Smooth muscle cell of the brain vasculature (primary cell): ENCODE measurements around the gene VEGFD.

Source experiments
- DNase-seq: peaks from one replicate; pipeline ENCODE4 v3.0.0-alpha.2; 2012; ENCODE audit warnings: low read depth, low spot score

The VEGFD gene

DNA sequence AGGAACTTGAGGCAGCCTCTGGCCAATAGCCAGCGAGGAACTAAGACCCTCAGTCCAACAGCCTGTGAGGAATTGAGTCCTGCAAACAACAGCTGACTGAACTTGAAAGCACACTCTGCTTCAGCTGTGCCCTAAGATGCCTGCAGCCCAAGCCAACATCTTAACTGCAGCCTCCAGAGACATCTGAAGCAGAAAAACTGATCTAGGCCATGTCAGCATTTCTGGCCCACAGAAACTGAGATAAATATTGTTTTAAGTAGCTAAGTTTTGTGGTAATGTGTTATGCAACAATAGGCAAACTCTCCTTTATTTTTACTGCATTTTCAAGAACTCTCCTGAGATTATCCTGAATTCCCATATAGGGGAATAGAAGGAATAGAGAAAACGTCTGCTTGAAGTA is 24.5 kb downstream of the VEGFD start:
- DNase-seq: no peak

DNA sequence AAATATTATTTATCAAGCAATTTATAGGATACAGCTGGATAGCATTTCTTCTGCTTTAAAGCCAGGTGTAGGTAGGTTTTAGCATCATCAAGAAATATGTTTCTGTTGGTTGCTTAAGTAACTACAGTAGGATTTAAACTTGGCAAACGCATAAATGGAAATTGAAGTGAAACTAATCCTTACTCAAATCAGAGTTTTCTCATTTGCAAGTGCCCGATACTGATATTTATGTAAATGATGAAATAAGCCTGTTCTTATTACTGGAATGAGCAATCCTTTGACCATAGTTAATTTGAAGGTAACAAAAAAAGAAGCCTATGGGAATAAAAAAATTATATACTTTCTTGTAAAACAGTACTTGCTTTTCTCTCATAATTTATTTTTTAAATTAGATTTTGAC is 25.7 kb downstream of the VEGFD start:
- DNase-seq: no peak

DNA sequence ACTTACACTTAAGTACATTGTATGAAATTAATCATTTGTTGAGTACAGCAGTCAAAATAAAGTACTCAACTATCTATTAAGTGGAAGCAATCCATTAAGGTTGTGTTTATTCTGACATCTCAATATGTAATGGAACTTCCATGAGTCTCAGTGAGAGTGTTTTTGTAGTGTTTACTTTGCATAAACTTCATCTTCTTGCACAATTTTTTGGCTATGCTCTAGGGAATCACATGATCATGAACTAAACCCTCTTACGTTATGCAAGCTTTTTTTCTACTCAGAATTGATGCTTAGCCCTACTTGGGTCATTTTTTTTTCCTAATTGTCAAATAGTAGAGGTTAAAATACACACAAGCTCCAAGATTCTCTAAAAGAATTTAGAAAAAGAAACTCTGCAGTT is 27.8 kb downstream of the VEGFD start:
- DNase-seq: no peak

DNA sequence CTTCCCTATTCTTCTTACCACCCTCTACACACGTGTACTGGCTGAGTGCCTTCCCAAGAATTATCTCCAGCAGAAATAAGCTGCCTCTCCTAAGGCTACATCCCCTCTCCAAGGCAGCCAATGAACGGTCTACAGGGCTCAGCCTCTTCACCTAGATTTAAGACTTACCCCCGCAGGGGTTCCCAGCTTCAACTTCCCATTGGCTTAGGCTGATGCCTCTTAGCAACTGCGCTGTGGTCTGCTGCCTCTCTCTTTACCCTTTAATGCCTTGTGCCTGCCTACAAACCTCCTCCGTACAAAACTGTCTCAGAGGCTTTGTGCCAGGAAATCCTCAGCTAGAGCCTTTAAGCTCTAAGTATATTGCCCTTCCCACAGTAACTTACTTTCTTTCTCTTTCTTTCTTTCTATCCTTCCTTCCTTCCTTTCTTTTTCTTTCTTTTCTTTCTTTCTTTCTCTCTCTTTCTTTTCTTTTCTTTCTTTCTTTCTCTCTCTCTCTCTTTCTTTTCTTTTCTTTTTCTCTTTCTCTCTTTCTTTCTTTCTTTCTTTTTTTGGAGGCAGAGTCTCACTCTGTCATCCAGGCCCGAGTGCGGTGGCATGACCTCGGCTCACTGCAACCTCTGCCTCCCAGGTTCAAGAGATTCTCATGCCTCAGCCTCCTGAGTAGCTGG is 33.8 kb downstream of the VEGFD start:
- no peak for DNase-seq

DNA sequence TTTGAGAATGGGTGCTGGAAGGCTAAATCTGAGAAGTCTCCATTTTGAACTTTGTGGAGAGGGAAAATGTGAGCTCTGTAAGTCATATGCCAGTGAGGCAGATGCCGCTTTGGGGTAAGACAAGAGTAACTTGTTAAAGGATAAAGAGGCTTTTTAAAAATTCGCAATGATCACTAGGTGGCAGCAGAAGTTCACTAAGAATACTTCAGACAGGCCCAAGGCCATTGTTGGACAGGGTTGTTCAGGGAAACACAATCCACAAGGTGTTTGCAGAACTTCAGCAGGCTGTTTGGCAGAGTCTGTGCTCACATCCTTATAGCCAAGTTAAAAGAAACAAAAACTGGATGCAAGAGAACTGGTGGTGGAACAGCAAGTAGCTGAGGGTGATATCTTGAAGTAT is 35.2 kb downstream of the VEGFD start:
- peak; percentile 21 for DNase-seq

DNA sequence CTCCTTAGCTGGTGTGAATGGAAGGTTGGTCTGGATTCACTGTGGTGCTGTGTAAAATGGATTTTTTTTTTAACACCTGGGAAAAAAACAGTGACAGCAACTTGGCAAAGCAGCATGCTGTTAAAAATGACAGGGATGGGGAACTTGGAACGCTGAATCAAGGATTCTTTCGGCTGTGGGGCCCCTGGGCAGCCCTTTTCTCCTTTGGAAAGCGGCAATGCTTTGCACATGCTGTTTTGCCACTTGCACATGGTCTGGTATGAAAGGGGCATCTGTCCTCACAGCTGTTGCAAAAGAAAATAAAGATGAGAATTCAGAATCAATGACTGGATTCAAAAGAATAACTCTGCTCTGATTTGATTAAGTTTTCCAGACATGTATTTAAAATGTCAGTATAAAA is 38.2 kb downstream of the VEGFD start:
- no peak for DNase-seq

DNA sequence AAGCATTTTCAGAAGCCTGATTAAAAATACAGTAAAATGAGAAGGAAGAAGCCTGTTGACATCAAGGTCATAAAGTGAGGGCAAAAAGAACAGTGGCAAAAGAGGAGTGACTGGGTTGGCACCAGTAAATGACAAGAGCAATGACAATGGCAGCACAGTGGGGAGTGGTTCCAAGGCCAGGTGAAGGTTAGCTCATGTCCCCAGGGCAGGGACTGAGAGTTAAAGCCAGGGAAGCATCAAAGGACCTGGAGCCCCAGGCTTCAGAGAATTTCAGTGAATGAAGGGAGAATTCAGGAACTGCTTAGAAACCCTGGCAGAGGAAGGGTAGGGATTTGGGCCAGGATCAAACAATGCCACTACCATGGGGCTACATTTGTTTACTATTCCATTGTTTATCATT is 40.1 kb downstream of the VEGFD start:
- no peak for DNase-seq

DNA sequence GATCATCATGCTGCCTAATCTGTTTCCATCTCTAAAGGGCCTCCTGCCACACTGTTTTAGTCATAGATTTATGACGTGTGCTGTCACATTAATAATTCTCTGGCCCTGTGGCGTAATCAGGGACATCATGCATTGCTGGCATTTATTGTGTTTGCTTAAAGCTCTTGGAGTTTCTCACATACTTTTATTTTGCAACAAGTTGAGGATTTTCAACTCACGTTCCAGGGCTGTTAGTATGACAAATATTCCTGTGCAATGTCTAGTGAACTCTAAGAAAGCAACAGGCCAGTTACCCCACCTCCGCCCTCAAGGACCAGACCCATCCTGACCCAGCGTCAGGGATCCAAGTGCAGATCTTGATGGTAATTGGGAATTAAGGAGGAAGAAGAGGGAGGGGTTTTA is 41.1 kb downstream of the VEGFD start:
- no peak for DNase-seq

DNA sequence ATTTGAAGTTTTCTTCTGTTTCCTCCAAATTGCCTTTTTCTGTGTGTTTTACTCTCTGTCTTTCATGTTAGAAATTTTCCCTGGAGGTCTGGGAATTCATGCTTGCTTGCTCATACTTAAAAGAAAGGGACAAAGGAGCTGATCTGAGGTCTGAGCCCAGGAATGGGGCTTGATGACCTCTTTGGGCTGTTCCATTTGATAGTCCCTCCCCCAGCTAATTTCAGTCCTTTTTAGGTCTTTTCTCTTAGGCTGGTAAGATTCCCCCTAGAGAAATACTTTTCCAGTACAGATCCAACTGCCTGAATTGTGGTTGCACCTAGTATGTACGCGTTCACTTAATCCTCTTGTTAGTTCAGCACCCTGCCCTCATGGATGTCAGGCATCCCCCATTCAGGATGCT is 43.3 kb downstream of the VEGFD start:
- DNase-seq: no peak

DNA sequence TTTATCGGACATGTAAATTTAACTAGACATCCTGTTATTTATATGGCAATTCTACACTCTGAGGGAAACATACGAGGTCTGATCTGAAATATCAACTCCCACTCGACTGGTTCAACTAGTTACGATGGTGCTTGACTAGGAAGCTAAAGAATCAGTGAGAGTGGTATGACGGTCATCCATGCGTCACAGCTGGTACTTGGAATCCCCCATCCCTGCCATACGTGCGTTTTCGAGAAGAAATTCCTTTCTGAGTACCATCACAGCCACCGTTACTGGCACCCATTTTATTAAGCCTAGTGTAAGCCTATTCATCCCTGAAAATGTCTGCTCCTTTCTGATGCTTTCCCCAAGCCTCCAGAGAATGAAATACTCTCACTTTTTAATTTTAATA is 48.2 kb downstream of the VEGFD start:
- no peak for DNase-seq

DNA sequence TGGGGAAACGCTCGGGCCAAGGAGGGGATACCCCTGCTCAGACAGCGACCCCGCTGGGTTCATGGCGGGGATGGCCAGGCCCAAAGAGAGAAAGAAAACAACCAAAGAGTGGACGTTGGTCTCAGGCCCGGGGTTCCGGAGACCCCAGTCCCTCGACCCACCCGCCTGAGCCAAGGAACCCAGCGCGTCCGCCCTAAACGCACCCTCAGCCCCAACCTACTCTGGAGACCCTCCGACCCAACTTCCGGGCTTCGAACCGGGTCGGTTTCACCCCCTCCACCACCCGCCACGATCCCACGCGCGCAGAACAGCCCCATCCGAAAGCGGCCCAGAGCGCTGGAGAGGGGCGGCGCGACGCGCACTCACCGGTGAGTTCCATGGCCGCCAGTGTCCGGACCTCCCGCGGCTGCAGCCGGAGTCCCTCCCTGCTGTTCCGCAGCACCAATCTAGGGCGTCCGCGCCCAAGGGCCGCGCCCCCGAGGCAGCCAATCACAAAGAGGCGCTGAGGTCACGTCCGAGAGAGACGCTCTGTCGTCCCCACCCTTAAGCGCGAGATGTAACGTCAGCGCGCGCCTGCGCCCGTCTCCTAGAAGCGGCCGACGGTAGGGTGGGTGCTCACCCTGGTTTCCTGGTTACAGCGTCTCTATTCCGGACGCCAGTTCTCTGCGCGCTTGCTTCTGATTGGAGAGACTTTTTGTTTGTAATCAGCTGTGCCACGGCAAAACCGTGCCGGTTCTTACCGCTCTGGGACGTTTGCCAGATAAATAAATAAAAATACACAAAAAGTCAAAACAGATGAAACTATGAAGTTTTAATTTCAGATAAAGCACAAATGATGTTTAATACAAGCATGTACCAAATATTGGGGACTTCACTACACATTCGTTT is 48.8 kb downstream of the VEGFD start, which contains the start of gene PIGA:
Gene PIGA, minus strand, starts transcription at position 389 of the 888 bp plus-strand sequence. CDS start 3,593 bp downstream, outside the sequence.
- DNase-seq: peak; percentile 86

DNA sequence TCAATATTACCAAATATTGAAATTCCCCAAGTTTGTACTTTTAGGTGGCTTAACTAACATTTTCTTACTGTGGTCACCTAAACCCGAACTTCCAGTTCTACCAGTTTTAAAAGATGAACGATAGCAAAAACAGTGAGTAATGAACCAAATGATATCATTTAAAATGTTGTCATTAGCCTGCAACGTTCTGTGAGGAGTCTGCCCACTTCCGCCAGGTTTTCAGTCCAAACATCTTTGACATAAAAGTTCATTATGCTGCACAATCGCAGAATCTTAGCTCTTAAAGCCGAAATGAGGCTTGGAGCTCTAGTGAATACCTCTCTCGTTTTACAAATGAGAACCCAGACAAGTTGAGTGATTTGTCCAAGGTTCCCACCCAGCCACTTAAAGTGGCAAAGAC is 49.7 kb downstream of the VEGFD start:
- no peak for DNase-seq

DNA sequence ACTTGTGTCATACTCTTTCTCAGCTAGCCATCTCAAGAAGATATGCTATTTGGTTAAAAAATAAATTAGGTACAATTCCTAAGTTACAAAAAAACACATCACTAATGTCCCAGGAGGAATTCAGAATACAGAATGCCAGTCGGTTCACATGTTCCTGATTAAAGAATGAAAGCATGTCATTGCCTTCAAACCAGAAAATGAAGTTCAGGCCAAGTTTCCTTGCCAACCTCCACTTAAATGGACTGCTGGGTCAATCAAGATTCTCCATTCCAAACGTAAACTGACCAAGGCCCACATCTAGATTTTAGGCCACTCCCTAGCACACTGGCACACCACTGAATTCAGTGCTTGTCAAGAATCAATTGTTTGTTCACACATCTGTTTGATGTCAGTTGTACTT is 55.4 kb downstream of the VEGFD start:
- DNase-seq: no peak

DNA sequence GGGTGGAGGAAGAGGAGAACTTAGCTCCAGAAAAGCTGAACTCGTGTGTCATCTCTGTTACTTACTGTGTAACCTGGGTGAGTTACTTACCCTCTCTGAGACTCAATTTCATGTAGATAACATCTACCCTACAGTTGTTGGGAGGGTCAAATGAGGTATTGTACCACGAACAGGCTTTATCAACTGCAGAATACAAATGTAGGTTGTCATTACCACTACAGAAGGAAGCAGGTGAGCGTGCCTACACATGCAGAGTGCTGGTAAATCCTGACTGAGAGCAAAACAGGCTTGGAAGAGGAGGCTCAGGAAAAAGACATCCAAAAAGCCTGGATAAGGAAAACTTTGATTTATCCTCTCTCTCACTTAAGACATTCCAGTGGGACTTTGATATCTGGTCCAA is 56.1 kb downstream of the VEGFD start:
- no peak for DNase-seq

DNA sequence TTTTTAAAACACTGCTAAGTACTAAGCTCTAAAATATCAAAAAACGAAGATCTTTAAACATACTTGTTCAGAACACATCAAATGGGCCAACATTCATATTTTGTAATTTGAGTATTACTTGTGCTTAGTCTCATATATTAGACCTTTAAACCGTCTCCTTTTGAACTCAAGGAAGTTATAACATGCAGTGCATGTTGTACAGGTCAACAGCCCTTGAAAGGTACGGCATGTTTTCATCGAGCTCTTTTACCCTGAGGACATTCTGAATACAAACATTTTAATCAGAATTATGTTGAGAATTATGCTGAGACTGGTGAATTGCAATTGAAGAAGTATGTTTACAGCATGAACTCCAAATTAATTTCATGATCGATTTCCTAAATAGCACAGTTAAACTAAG is 61.7 kb downstream of the VEGFD start:
- no peak for DNase-seq

DNA sequence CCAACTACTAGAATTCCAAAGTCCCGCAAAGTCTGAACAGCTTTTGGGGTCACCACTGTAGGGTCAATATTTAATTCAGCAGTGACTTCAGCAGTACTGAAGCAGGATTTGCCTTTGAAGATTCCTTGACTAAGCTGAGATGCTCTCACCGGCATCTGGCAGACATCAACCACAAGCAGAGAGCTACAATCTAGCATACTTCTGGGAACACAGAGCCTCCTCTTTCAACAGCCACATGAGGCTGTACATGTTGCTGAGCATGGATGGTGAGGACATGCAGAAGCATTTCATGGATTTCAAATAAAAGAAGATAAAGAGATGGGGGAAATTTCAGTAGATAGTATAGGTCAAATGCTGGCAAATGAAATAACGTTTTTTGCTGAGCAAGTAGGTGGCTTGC is 62.1 kb downstream of the VEGFD start:
- DNase-seq: no peak

DNA sequence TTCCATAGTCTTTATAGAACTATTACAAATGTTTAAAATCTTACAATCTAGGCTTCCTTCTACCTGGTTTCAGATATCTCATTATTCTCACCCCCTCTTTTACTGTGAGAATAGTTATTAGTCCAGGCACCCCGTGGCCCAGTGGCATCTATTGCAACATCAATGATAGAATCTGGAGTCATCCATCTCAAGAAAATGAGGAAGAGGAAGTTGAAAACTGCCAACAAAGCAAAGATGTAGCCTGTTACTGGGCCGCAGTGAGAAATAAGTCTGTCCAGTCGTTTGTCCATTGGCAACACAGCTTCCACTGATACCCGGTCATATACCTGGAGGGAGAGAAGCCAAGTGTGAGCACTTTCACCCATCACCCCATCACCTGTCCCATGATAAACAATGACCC is 62.8 kb downstream of the VEGFD start:
- no peak for DNase-seq

DNA sequence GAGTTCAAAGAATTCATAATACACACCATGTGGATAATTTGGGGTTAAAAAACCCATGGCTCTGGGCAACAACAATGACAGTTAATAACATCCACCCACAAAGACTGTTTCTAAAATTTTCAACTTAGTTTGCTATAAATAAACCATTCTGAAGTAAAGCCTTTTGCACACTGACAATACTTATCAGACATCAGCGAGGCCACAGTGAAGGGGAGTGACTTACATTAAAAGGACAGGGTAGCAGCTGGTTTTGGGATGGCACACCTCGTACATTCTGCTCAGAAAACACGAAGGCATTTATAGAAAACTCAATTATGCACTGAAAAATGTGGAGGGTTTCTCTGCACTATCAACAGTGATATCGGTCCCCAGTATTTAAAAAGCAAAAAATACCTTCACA is 63.9 kb downstream of the VEGFD start:
- DNase-seq: no peak

DNA sequence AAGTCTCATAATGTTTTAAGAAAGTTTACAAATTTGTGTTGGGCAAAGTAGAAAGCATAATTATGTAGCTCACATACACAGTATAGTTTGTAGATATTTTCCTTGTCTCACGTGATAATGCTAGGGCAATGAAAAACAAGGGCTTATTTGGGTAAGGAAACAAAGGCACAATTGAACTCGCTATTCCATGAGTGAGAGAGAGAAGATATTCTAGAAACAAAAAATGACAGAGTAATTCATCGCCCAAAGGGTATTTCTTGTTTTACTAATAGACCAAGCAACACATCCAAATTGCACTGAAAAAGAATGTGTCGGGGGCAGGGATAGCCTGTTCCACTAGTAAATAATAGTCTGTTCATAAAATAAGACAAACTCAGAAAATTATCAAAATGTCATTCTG is 65.1 kb downstream of the VEGFD start:
- no peak for DNase-seq

DNA sequence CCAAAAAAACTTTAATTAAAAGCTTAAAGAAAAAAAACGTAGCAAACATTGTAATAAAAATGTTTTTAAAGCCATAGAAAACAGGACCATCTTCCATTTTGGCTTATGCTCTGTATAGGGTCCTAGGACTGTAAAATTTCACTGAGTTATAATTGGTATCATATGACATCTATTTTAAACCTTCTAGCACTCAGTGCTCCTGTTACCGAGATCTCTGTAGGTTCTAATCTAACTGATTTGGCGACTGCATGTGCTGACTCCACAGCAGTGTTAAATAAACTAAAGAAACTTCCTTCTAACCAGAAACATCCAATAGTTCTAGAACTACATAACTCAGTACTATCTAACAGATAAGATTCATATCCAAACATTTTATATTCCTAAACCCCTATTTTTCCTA is 68.7 kb downstream of the VEGFD start, which contains the start of gene ASB11:
Gene ASB11, minus strand, starts transcription at position 132 of the 400 bp plus-strand sequence. Its CDS starts 35 bp downstream, at position 97.
- no peak for DNase-seq

DNA sequence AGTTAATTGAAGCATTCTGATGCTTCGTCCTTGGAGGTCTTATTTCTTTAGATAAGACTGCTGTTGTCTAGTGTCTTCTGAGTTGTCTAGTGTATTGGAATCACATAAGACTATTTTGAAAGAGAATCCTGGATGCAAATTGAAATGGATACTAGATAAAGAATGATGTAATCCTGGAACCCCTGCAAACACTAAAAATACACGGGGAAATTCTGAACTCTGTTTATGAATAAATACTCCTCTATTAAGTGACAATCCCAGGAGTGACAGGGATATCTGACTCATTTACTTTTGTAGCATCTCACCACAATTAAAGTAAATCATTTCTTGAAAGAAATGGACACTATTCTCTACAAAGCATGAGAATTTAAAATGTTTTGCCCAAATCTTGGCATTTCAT is 69.7 kb downstream of the VEGFD start:
- no peak for DNase-seq

DNA sequence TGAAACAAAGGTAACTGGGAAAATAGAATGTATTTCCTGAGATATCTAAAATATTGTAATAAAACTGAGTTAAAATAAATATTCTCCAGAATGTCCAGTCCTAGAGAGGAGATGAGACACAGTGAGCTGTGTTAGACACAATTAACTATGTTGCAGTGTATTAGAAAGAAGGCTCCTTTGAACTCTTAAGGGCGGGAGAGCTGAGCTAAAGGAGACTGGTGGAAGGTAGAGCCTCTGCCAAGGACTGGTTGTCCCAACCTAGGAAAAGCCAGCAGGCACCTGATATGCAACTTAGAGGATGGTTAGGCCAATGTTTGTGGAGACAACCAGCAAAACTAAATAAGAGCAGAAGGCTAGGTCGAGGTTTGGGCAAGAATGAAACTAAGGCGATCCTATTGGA is 73.1 kb downstream of the VEGFD start:
- no peak for DNase-seq

DNA sequence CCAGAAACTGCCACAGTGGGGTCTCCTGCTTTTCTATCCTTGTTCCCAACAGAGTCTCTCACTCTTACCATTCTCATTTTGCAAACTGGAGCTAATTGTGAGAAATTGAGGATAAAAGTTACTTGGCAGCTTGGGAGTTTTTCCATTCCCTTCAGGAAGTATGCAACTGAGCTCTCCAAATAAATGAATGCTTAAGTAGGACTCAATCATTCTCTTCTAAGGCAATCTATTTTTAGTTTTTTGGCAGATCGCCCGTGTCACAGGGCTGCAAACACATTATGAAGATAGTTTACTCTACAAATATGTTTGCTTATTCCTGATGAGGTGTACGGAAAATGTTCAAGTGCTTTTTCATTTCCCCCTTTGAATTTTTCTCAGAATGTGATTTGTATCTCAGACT is 74.1 kb downstream of the VEGFD start:
- DNase-seq: no peak
